MCF 10A (cell line): ENCODE results near the gene NAA35. TPM values are rescaled to one million over a fixed set of nuclear protein-coding genes. Genes with fewer than 3 reads are reported as not detected.

Experiments used
- BruUV-seq: library from RNA; stranded (reverse); fragments of 400-500 nt; replicated peaks from 2 replicates; lab custom pipeline; 2021; lab: Mats Ljungman, UMichigan
- CTCF ChIA-PET: fragments of 300-600 bp; sonication (Branson Sonifier 250); formaldehyde crosslinking; extraction: SDS; loops from one replicate; lab custom pipeline; 2021; ENCODE audit warnings: antibody characterized with exemption, inconsistent platforms; lab: Yijun Ruan, JAX
- POLR2A ChIA-PET: fragments of 300-600, 350-650 bp; sonication (Branson Sonifier 250); formaldehyde crosslinking; extraction: SDS; loops from one replicate; lab custom pipeline; 2020; ENCODE audit warnings: antibody characterized with exemption, inconsistent platforms; lab: Yijun Ruan, JAX
- DNase-seq: peaks from one replicate; pipeline ENCODE4 v3.0.0-alpha.2; 2018; ENCODE audit not compliant: unreplicated experiment
- H3K27ac Mint-ChIP-seq: one replicate; pipeline ENCODE4 v1.8.0; 2022; ENCODE audit warnings: mild to moderate bottlenecking, low read depth, mixed read lengths; ENCODE audit not compliant: unreplicated experiment
- H3K27me3 Mint-ChIP-seq: one replicate; pipeline ENCODE4 v1.8.0; 2022; ENCODE audit warnings: mixed read lengths; ENCODE audit not compliant: insufficient read depth, unreplicated experiment
- H3K36me3 Mint-ChIP-seq: one replicate; pipeline ENCODE4 v1.8.0; 2022; ENCODE audit warnings: mild to moderate bottlenecking, moderate library complexity, mixed read lengths; ENCODE audit not compliant: insufficient read depth, unreplicated experiment
- H3K4me1 Mint-ChIP-seq: one replicate; pipeline ENCODE4 v1.8.0; 2022; ENCODE audit warnings: mixed read lengths; ENCODE audit not compliant: insufficient read depth, unreplicated experiment
- H3K4me3 Mint-ChIP-seq: one replicate; pipeline ENCODE4 v1.8.0; 2022; ENCODE audit warnings: mild to moderate bottlenecking, moderate library complexity, mixed read lengths; ENCODE audit not compliant: unreplicated experiment
- H3K9me3 Mint-ChIP-seq: one replicate; pipeline ENCODE4 v1.8.0; 2022; ENCODE audit warnings: mixed read lengths; ENCODE audit not compliant: unreplicated experiment
- CTCF ChIP-seq: fragments of 200-600 bp; IDR thresholded peaks from one replicate; pipeline ENCODE4 v1.8.0; 2022; ENCODE audit warnings: antibody characterized with exemption, mild to moderate bottlenecking; ENCODE audit not compliant: unreplicated experiment
- intact Hi-C: fragments of 100-400 bp; cut with micrococcal nuclease; formaldehyde crosslinking; loops from 2 replicates; pipeline ENCODE4 v1.14.1; 2022
- total RNA-seq: library from RNA; stranded (reverse); gene quantifications from 2 replicates; pipeline ENCODE4 v1.2.3, GENCODE V29; 2022

NAA35 gene
- total RNA-seq, 1 experiment from 2014 or later: 36.2 TPM

- ChIA-PET CTCF (interaction anchor here (1.1 kb wide), 1 partner anchor 12 kb away, joined by 3 read pairs; no protein-coding TSS in a partner anchor), POLR2A (no interaction called here)
- Mint-ChIP-seq H3K4me1 (no peaks in the 10 kb centered on the region), H3K9me3 (no peaks in the 10 kb centered on the region), H3K27me3 (no peaks in the 10 kb centered on the region), H3K27ac (no peak overlapping the region), H3K4me3 (no peak overlapping the region), H3K36me3 (no peaks in the 10 kb centered on the region)
- intact Hi-C loops: no loop called here
- BruUV-seq: no TSS peak
- TF ChIP-seq CTCF: no peak
- no peak for DNase-seq
Measured at GRCh38 chr9:86054695-86055094, 113.7 kb downstream of the NAA35 start.

GRCh38 chr9:86057491-86057890, 116.5 kb downstream of the NAA35 start:
- no peak overlapping the region for H3K4me3 Mint-ChIP-seq
- DNase-seq: no peak
- ChIA-PET CTCF (interaction anchor here (1.0 kb wide), 1 partner anchor 182 kb away, joined by 4 read pairs; no protein-coding TSS in a partner anchor), POLR2A (interaction anchor here (0.6 kb wide), 1 partner anchor 80 kb away, joined by 3 read pairs; no protein-coding TSS in a partner anchor)
- no peaks in the 10 kb centered on the region for H3K9me3 Mint-ChIP-seq
- intact Hi-C loops: no loop called here
- no TSS peak for BruUV-seq
- no peak overlapping the region for H3K27ac Mint-ChIP-seq
- no peaks in the 10 kb centered on the region for H3K4me1 Mint-ChIP-seq
- no peaks in the 10 kb centered on the region for H3K27me3 Mint-ChIP-seq
- no peaks in the 10 kb centered on the region for H3K36me3 Mint-ChIP-seq
- no peak for TF ChIP-seq CTCF

- no peak overlapping the region for H3K4me3 Mint-ChIP-seq
- POLR2A ChIA-PET: no interaction called here
- H3K9me3 Mint-ChIP-seq: no peaks in the 10 kb centered on the region
- CTCF ChIA-PET: interaction anchor here (0.5 kb wide), 1 partner anchor 177 kb away, joined by 3 read pairs; no protein-coding TSS in a partner anchor
- intact Hi-C loops: no loop called here
- DNase-seq: no peak
- no peaks in the 10 kb centered on the region for H3K4me1 Mint-ChIP-seq
- H3K36me3 Mint-ChIP-seq: peaks cover 5% of the 10 kb centered on the region
- no peak overlapping the region for H3K27ac Mint-ChIP-seq
- no peak for TF ChIP-seq CTCF
- no peaks in the 10 kb centered on the region for H3K27me3 Mint-ChIP-seq
- BruUV-seq: no TSS peak
Measured at GRCh38 chr9:86061972-86062739, 121.2 kb downstream of the NAA35 start.

GRCh38 chr9:86062845-86063693, 122.1 kb downstream of the NAA35 start:
- H3K36me3 Mint-ChIP-seq: peaks cover 5% of the 10 kb centered on the region
- H3K27me3 Mint-ChIP-seq: no peaks in the 10 kb centered on the region
- no TSS peak for BruUV-seq
- no peak for DNase-seq
- H3K27ac Mint-ChIP-seq: no peak overlapping the region
- H3K4me1 Mint-ChIP-seq: no peaks in the 10 kb centered on the region
- intact Hi-C loops: no loop called here
- ChIA-PET POLR2A (no interaction called here), CTCF (interaction anchor here (0.5 kb wide), 1 partner anchor 176 kb away, joined by 3 read pairs; no protein-coding TSS in a partner anchor)
- no peaks in the 10 kb centered on the region for H3K9me3 Mint-ChIP-seq
- no peak for TF ChIP-seq CTCF
- H3K4me3 Mint-ChIP-seq: no peak overlapping the region
